GM13977 (cell line): ENCODE data around the gene NPTX1.

Experiments
- DNase-seq: peaks from one replicate; pipeline ENCODE4 v3.0.0; 2012; ENCODE audit warnings: low spot score
- CTCF ChIP-seq: IDR thresholded peaks from 2 replicates; pipeline ENCODE4 v1.5.1; 2012; ENCODE audit warnings: mild to moderate bottlenecking, control low read depth; ENCODE audit not compliant: insufficient read depth; ENCODE audit errors: extremely low read depth, missing control alignments
- in situ Hi-C: fragments of 300-500 bp; cut with MboI; formaldehyde crosslinking; loops from one replicate; pipeline ENCODE4 v1.12.0; 2022; ENCODE audit warnings: low sequenced_read_pairs, low pct_unique_long_range_greater_than_20kb, mixed read lengths, inconsistent platforms; ENCODE audit not compliant: unreplicated experiment

Gene NPTX1

DNA sequence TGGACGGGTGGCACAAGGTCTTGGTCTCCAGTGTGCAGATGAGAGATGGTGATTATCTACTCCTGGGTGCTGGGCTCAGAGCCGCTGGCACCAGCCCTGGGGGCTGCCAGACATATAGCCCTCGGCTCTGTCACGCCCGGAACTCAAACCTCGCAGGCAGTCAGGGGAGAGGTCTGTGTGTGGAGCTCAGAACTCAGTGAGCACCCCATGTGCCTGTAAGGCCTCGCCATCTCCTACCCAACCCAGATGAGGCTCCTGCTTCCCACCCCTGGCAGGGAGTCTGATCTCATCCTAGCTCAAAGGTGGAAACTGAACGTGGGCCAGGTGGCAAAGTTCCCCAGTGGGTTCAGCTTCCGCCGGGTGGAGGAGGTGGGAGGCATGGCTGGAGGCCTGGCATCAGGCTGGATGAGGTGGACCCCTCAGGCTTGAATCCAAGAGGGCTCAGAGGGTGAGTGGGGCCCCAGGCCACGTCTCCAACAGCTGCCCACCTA is 22.6 kb upstream of the NPTX1 start:
- no peak for DNase-seq
- in situ Hi-C loops, result no loop called here
- no peak for TF ChIP-seq CTCF

GRCh38 chr17:80498242-80498919 is 22.0 kb upstream of the NPTX1 start:
- TF ChIP-seq CTCF, result no peak
- in situ Hi-C loops, result no loop called here
- no peak for DNase-seq

GRCh38 chr17:80497726-80498241 is 21.4 kb upstream of the NPTX1 start:
- in situ Hi-C loops, result no loop called here
- no peak for DNase-seq
- TF ChIP-seq CTCF, result no peak

- DNase-seq, result no peak
- no peak for TF ChIP-seq CTCF
- in situ Hi-C loops, result no loop called here
Measured at GRCh38 chr17:80494547-80494946, 18.1 kb upstream of the NPTX1 start.

DNA sequence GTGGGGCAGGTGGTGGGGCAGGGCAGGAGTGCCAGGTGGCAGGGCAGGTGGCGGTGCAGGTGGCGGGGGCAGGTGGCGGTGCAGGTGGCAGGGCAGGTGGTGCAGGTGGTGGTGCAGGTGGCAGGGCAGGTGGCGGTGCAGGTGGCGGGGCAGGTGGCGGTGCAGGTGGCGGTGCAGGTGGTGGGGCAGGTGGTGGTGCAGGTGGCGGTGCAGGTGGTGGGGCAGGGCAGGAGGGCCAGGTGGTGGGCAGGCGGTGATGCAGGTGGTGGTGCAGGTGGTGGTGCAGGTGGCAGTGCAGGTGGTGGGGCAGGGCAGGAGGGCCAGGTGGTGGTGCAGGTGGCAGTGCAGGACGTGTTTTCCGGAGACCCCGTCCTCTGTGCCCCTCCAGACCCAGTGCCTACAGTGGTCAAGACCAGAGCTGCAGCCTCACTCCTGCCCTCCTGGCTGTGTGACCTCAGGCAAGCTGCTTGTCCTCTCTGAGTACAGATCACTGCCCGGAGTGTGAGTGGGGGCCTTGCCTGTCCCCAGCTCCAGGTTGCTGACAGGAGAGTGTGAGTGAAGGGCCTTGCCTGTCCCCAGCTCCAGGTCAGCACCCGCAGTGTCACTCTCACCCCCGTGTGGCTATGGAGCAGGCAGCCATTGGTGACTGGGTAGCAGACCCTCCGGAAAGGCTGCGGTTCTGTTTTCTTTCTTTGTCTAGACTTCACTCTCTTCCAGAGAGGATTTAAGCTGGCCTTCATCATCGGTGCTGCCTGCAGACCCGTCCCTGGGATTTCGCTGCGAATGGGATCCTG is 16.1 kb upstream of the NPTX1 start:
- in situ Hi-C loops, result no loop called here
- no peak for DNase-seq
- no peak for TF ChIP-seq CTCF

DNA sequence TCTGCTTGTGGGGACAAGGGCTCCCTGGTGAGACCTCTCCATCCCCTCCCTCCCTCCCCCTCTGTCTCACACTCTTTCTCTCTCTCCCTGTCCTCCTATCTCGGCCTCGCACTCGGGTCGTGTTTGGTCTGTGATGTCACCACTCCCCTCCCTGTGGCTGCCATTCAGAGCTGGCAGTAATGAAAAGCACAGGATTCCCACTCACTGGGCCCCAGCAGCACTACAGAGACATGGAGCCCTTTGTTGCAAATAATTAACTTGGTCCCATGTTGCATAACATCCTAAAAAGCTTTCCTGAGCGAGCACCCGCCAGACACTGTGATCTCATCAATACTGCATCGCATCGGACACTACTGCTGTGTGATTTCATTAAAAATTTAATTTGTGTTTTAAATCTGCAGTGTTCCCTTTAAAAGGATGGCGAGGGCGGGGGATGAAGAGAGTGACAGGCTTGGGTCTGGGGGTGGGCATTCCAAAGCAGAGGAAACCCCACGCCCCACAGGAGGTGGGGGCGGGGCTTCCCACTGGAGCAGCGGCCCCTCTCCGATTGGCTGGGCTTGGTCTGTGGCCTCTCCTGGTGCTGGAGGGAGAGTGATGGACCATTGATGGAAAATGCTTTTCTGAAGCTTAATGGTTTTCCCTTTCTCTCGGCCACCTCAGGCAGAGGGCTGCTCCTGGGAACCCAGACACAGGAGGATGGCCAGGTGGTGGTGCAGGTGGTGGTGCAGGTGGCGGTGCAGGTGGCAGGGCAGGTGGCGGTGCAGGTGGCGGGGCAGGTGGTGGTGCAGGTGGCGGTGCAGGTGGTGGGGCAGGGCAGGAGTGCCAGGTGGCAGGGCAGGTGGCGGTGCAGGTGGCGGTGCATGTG is 15.3 kb upstream of the NPTX1 start:
- in situ Hi-C loops, result no loop called here
- no peak for TF ChIP-seq CTCF
- no peak for DNase-seq
